GM18951 (cell line): ENCODE measurements around the gene SUN2.

Experiments used
- POLR2A ChIP-seq: IDR thresholded peaks from 4 replicates; pipeline ENCODE4 v1.6.1; 2011; ENCODE audit warnings: mild to moderate bottlenecking; ENCODE audit not compliant: insufficient read length, insufficient read depth; ENCODE audit errors: extremely low read depth
- in situ Hi-C: fragments of 300-500 bp; cut with MboI; formaldehyde crosslinking; loops from one replicate; pipeline ENCODE4 v1.12.0; 2022; ENCODE audit warnings: low sequenced_read_pairs, mixed read lengths, inconsistent platforms; ENCODE audit not compliant: unreplicated experiment

Gene SUN2

DNA sequence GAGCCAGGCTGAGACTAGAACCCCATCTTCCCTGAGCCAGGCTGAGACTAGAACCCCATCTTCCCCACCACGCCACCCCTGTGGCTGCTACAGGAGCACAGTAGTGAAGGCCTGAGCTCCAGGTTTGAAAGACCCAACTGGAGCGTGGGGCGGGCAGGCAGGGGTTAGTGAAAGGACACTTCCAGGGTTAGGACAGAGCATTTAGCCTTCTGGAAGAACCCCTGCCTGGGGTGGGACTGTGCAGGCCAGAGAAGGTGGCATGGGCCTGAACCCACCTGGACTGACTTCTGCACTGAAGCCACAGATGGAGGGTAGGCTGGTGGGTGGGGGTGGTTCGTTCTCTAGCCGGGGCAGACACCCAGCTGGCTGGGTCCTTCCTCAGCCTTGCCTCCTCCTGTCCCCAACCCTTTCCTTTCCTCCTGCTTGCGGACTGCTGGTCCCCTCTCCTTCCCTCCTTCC lies 24.1 kb downstream of the SUN2 start:
- no peak for TF ChIP-seq POLR2A
- in situ Hi-C loops: no loop called here

DNA sequence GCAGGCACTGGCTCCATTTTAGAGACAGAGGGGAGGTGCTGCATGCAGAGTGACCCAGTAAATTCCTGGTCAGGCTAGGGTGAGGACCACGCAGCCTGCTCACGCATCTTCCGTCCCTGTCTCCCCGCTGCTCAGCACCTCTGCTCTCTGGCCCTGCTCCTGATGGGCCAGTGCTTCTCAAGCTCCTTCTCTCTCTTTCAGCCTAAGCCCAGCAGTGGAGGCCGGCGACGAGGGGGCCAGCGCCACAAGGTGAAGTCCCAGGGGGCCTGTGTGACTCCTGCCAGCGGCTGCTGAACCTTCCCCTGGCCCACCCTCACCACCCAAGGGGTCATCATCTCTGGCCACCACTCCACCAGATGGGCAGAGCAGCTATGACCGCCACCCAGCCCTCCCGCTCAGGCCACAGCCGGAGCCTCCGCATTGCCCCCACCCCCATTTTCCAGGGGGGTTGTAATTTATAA lies 25.4 kb downstream of the SUN2 start:
- in situ Hi-C loops: no loop called here
- TF ChIP-seq POLR2A: no peak

DNA sequence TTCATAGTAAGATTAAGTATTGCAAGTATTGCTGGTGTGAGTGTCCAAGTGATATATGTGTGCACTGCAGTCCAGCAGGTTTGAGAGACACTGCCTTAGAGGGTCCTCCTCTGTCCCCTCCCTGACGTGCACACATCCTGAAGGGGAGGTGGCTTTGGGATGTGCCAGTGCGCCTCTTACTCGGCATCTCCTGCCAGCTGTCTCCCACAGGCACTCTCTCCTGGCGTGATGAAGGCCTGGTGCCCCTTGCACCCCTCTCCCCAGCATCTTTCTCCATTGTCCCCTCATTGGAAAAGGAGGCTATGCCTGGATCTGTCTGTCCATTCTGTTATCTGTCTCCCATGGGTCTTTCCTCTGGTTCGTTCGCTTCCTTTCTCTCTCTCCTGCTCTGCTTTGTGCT lies 25.9 kb downstream of the SUN2 start:
- no peak for TF ChIP-seq POLR2A
- in situ Hi-C loops: no loop called here

DNA sequence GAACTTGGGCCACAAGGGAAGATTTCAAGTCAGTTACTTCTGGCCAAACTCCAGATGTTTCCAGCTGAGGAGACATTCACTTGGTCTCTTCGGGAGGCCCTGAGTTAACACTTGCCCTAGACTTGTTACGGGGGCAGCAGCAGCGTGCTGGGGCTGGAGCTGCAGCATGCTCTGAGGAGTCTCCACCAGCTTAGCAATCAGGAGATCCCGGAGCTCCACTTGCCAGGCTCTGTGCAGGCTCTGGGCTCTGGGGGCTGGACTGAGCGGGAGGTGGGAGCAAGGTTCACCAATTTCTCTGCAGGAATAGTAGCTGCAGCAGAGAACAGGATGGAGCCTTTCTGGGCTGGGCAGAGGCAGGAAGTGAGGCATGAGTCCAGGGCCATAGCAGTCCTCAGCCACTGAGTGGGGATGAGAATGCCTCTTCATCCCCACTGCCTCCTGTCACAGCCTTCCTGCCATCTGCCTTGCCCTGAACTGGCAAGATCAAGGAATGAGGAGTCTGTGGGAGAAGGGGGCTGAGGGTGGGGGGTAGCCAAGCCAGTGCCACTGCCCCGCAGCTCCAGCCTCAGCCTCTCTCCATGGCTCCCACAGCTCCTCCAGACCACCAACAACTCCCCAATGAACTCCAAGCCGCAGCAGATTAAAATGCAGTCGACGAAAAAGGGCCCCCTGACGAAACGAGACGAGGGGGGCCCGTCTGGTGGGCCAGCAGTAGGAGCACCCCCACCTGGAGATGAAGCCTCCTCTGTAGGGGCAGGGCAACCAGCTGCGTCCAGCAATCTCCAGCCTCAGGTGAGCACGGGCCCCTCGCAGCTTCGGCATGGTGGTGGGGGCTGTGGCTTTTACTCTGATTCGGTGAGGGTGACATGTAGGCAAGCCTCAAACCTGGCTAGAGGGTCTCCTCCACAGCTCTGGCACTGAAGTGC lies 26.7 kb downstream of the SUN2 start:
- TF ChIP-seq POLR2A: no peak
- in situ Hi-C loops: no loop called here

DNA sequence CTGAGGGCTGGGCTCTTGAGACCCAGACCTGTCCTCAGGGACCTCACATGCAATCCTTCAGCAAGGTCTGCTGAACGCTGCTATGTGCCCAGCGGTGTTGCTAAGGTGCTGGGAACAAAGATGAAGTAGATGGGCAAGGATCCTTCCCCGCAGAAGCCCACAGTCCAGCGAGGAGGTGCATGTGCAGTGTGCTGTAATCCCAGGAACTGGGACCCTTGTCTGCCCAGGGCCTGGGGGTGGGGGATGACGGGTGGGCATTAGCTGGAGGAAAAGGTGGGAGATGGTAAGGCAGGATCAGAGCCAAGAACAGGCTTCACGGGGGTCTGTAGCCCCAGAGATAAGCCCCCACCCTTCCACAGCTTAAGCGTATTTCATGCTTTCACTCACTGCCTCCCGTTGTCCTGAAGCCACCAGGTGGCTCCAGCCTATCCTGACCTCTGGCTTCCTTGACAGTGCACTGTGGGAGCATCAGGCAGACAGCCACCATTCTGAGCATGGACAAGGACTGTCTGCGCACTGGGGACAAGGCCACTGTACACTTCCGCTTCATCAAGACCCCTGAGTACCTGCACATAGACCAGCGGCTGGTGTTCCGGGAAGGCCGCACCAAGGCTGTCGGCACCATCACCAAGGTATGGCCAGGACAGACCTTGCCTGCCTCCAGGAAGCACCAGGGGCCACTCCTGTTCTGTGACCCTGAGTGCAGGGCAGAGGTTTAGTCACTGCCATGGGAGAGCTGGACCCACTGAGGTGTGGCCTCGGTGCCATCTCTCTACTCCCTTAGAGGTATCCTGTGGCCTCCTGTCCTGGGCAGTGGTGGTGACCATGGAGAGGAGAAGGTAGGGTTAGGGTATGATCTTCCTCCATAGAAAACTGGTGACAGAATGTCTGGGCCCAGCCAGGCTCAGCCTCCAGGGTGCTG lies 28.0 kb downstream of the SUN2 start:
- in situ Hi-C loops: no loop called here
- TF ChIP-seq POLR2A: no peak

DNA sequence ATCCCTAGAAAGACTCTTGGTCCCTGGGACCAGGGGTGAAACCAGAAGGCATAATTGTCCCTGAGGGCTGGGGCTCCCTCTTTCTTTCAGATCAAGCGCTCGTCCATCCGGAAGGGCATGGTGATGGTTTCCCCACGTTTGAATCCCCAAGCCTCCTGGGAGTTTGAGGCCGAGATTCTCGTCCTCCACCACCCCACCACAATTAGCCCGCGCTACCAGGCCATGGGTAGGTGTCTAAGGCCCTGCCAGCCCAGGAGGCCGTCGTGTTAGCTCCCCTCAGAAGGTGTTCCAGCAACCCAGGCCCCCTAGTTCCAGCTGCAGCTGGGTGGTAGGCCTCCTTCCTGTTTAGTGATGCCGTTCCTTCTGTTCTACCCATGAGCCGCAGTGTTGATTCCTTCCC lies 28.7 kb downstream of the SUN2 start:
- in situ Hi-C loops: no loop called here
- no peak for TF ChIP-seq POLR2A

DNA sequence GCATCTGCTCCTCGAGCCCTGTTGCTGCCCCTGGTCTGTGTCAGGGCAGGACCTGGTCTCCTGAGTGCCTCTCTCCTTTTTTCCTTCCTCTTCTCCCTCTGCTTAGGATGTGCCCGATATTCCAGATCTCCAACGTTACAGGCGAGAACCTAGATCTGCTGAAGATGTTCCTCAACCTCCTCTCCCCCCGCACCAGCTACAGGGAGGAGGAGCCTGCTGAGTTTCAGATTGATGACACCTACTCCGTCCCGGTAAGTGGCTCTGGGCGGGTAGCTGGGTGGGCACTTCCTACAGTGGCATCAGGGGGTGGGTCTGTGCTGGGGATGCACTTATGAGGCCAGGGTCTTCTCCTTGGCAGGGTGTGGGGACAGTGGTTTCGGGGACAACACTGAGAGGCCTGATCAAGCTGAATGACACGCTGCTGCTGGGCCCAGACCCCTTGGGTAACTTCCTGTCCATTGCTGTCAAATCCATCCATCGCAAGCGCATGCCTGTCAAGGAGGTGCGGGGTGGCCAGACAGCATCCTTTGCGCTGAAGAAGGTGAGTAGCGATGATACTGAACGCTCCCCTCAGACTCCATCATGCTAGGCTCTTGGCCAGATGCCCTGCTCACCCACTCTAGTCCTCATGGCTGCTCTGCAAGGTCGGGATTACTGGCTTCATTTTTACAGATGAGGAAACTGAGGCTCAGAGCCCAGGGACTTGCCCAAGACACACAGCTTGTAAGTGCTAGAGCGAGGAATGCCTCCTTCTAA lies 29.7 kb downstream of the SUN2 start:
- TF ChIP-seq POLR2A: no peak
- in situ Hi-C loops: no loop called here

DNA sequence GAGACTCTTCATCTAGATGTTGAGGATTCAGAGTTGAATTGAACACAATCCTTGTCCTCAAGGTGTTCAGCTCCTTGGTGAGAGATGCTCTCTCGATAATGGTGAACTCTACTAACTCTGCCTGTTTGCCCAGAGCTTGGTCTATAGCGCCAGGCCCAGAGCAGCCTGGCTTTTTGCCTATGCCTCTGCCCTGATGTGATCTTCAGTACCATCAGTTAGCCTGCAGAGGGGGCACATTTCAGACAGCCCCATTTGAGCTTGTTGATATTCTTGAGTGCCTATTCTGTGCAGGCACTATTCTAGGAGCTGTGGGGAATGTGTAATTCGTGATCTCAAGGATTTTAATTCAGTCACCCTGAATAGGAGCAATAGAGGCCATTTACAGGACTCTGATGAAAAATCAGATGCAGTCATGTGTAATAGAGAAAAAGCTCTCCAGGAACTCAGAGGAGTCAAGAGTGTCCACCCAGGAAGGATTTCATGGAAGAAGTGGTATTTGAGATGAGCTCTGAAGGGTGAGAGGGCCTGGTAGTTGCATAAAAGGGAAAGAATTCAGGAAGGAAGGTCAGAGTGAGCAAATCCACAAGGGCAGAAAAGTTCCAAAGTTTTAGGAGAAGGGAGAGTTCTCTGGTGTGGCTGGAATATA lies 30.7 kb downstream of the SUN2 start:
- no peak for TF ChIP-seq POLR2A
- in situ Hi-C loops: no loop called here

DNA sequence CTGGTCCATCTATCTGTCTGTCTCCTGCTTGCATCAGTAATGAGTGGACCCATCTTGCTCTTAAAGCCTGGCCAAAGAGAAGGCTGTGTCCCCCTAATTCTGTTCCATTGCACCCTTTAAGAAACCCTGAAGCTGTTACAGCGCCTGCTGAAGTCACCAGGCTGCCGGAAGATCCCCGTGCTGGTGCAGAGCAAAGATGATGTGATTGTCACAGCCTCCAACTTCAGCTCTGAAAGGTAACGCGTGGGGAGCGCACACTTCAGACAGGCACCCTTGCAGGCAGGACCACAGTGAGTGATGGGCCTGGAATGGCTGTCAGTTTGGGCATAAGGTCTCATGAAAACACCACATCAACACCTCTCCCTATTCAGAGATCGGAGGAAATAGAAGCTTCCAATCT lies 31.6 kb downstream of the SUN2 start:
- in situ Hi-C loops: no loop called here
- no peak for TF ChIP-seq POLR2A

DNA sequence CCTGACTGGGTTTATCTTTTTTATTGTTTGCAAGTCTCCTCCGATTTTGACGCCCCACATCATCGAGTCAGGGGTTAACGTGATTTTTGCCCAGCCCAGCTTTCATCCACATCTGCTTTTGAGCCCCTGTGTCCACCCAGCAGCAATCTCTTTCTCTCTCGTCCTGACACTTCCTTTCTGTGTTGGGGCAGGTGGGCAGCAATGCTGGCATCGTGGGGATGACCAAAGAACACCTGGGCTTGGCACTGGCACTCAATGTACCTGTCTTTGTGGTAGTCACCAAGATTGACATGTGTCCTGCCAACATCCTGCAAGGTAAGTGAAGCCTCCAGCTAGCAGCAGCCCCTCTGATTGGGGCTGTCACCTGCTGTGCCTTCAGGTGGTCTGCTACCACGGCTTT lies 34.2 kb downstream of the SUN2 start:
- no peak for TF ChIP-seq POLR2A
- in situ Hi-C loops: no loop called here

DNA sequence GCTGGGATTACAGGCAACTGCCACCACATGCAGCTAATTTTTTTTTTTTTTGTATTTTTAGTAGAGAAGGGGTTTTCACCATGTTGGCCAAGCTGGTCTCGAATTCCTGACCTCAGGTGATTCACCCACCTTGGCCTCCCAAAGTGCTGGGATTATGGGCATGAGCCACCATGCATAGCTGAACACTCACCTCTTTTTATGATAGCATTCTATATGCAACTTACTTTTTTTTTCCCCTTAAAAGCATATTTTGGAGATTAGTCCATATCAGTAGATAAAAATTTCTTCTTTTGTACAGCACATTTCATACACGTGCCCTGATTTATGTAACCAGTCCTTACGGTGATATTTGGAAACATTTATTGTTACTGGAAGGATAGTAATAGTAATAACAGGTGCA lies 35.4 kb downstream of the SUN2 start:
- TF ChIP-seq POLR2A: no peak
- in situ Hi-C loops: no loop called here

DNA sequence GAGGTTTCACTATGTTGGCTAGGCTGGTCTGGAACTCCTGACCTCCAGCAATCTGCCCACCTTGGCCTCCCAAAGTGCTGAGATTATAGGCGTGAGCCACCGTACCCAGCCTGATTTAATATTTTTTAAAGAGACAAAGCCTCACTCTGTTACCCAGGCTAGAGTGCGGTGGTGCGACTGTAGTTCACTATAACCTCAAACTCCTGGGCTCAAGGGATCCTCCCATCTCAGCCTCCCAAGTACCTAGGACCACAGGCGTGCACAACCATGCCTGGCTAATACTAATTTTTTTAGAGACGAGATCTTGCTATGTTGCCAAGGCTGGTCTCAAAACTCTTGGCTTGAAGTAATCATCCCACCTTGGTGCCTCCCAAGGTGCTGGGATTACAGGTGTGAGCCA lies 36.6 kb downstream of the SUN2 start:
- TF ChIP-seq POLR2A: no peak
- in situ Hi-C loops: no loop called here
